ENCODE measurements around the gene MRPL14. TPM values are rescaled to one million over a fixed set of nuclear protein-coding genes. Genes with fewer than 3 reads are reported as not detected.
A peak's percentile ranks its signal among the peaks of the same experiment; 100 is the strongest.

Gene MRPL14
- total and polyA plus RNA-seq, 2 experiments from 2014 or later, result 62.6 to 191 TPM

GRCh38 chr6:44110966-44111365 is 16.3 kb downstream of the MRPL14 start:
- ATAC-seq (no peak), DNase-seq (ENCODE audit: low spot score) (no peak)
- H3K27me3 ChIP-seq (ENCODE audit: insufficient read depth), result no peaks in the 10 kb centered on the region
- TF ChIP-seq, protein P1, sequence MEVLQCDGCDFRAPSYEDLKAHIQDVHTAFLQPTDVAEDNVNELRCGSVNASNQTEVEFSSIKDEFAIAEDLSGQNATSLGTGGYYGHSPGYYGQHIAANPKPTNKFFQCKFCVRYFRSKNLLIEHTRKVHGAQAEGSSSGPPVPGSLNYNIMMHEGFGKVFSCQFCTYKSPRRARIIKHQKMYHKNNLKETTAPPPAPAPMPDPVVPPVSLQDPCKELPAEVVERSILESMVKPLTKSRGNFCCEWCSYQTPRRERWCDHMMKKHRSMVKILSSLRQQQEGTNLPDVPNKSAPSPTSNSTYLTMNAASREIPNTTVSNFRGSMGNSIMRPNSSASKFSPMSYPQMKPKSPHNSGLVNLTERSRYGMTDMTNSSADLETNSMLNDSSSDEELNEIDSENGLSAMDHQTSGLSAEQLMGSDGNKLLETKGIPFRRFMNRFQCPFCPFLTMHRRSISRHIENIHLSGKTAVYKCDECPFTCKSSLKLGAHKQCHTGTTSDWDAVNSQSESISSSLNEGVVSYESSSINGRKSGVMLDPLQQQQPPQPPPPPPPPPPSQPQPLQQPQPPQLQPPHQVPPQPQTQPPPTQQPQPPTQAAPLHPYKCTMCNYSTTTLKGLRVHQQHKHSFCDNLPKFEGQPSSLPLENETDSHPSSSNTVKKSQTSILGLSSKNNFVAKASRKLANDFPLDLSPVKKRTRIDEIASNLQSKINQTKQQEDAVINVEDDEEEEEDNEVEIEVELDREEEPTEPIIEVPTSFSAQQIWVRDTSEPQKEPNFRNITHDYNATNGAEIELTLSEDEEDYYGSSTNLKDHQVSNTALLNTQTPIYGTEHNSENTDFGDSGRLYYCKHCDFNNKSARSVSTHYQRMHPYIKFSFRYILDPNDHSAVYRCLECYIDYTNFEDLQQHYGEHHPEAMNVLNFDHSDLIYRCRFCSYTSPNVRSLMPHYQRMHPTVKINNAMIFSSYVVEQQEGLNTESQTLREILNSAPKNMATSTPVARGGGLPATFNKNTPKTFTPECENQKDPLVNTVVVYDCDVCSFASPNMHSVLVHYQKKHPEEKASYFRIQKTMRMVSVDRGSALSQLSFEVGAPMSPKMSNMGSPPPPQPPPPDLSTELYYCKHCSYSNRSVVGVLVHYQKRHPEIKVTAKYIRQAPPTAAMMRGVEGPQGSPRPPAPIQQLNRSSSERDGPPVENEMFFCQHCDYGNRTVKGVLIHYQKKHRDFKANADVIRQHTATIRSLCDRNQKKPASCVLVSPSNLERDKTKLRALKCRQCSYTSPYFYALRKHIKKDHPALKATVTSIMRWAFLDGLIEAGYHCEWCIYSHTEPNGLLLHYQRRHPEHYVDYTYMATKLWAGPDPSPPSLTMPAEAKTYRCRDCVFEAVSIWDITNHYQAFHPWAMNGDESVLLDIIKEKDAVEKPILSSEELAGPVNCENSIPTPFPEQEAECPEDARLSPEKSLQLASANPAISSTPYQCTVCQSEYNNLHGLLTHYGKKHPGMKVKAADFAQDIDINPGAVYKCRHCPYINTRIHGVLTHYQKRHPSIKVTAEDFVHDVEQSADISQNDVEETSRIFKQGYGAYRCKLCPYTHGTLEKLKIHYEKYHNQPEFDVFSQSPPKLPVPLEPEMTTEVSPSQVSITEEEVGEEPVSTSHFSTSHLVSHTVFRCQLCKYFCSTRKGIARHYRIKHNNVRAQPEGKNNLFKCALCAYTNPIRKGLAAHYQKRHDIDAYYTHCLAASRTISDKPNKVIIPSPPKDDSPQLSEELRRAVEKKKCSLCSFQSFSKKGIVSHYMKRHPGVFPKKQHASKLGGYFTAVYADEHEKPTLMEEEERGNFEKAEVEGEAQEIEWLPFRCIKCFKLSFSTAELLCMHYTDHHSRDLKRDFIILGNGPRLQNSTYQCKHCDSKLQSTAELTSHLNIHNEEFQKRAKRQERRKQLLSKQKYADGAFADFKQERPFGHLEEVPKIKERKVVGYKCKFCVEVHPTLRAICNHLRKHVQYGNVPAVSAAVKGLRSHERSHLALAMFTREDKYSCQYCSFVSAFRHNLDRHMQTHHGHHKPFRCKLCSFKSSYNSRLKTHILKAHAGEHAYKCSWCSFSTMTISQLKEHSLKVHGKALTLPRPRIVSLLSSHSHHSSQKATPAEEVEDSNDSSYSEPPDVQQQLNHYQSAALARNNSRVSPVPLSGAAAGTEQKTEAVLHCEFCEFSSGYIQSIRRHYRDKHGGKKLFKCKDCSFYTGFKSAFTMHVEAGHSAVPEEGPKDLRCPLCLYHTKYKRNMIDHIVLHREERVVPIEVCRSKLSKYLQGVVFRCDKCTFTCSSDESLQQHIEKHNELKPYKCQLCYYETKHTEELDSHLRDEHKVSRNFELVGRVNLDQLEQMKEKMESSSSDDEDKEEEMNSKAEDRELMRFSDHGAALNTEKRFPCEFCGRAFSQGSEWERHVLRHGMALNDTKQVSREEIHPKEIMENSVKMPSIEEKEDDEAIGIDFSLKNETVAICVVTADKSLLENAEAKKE (CRISPR knock-in tag; IDR thresholded peaks at IDR 0.05), result no peak
- TF ChIP-seq EZH2phosphoT487 (IDR thresholded peaks at IDR 0.05; ENCODE audit: unreplicated experiment) (no peak), REST (IDR thresholded peaks at IDR 0.05; ENCODE audit: unreplicated experiment) (no peak), EZH2 (IDR thresholded peaks at IDR 0.05; ENCODE audit: low read depth, unreplicated experiment) (no peak), CREB1 (CRISPR knock-in tag; IDR thresholded peaks at IDR 0.05; ENCODE audit: low read depth) (no peak), ETS1 (IDR thresholded peaks at IDR 0.05) (no peak), JUNB (IDR thresholded peaks at IDR 0.05; ENCODE audit: unreplicated experiment) (no peak), POLR2AphosphoS5 (IDR thresholded peaks at IDR 0.05; ENCODE audit: low read depth) (no peak), NANOG (IDR thresholded peaks at IDR 0.05; ENCODE audit: borderline replicate concordance) (no peak)
- H3K36me3 ChIP-seq (ENCODE audit: insufficient read depth), result peaks cover 40% of the 10 kb centered on the region
- Mint-ChIP-seq H3K36me3 (ENCODE audit: low read depth) (peaks cover 76% of the 10 kb centered on the region), H3K9me3 (no peaks in the 10 kb centered on the region), H3K27ac (peak overlapping the region; percentile 18; the same call in 1 of the 2 replicates), H3K27me3 (ENCODE audit: insufficient read depth, low read depth, poor library complexity) (peaks cover 5% of the 10 kb centered on the region), H3K4me1 (no peaks in the 10 kb centered on the region; the same call in 2 of the 3 replicates), H3K4me3 (no peak overlapping the region)
- no peaks in the 10 kb centered on the region for H3K9me2 ChIP-seq (ENCODE audit: insufficient read depth)
- H3K4me2 ChIP-seq, result no peak overlapping the region
- peaks cover 38% of the 10 kb centered on the region for H3K79me2 ChIP-seq (replicated peaks; ENCODE audit: insufficient read depth)
- H3F3A ChIP-seq (replicated peaks; ENCODE audit: low read depth), result 0 out of 2 replicates have a peak, but pooled peaks cover 3% of the 10 kb centered on the region
- no peaks in the 10 kb centered on the region for H3K4me1 ChIP-seq (ENCODE audit: insufficient read depth)
- H4K20me1 ChIP-seq (replicated peaks; ENCODE audit: insufficient read depth), result peaks cover 25% of the 10 kb centered on the region
- H2AFZ ChIP-seq, result no peak overlapping the region
- no peak overlapping the region for H3K27ac ChIP-seq (ENCODE audit: low read depth)
- no peak overlapping the region for H3K4me3 ChIP-seq

Measured in GM23338 (cell line).